ENCODE measurements around the gene MYL9. TPM values are rescaled to one million over a fixed set of nuclear protein-coding genes. Genes with fewer than 3 reads are reported as not detected.

Gene MYL9
- total and polyA plus RNA-seq, 2 experiments from 2014 or later = 29.7 to 100 TPM

DNA sequence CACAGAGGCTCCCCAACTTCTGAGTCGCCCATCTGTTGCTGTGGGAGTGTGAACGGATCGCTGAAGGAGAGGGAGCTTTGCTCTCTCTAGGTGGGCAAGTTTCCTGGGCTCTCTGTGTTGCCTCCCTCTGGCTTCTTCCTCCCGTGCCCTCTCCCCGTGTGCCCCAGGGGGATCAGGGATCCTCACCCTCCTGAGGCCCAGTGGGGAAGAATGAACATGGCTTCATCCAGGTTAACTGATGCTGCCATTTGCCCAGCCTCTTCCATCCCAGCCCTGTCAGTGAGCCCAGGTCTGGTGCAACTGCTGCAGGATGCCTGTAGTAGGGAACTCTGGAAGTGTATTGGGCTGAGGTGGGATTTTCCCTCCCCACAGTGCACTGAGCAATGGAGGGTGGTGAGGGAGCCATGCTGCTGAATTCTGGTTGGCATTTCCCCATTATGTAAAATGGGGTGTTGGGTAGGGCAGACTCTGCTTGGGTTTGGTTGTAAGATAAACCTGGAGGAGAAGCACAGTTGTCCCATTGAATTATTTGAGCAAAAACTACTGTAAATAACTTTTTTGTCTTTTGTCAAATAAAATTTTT is 52.1 kb downstream of the MYL9 start:
- peaks cover 2% of the 10 kb centered on the region; the same call in 1 of the 2 replicates for H4K20me1 ChIP-seq (replicated peaks; ENCODE audit: insufficient read depth)
- no peak for TF ChIP-seq STAT1 (IDR thresholded peaks at IDR 0.05; ENCODE audit: unreplicated experiment)
- TF ChIP-seq EZH2 (IDR thresholded peaks at IDR 0.05; ENCODE audit: low read depth, unreplicated experiment) = no peak
- TF ChIP-seq JUNB (IDR thresholded peaks at IDR 0.05; ENCODE audit: unreplicated experiment) = no peak
- TF ChIP-seq, protein P1, sequence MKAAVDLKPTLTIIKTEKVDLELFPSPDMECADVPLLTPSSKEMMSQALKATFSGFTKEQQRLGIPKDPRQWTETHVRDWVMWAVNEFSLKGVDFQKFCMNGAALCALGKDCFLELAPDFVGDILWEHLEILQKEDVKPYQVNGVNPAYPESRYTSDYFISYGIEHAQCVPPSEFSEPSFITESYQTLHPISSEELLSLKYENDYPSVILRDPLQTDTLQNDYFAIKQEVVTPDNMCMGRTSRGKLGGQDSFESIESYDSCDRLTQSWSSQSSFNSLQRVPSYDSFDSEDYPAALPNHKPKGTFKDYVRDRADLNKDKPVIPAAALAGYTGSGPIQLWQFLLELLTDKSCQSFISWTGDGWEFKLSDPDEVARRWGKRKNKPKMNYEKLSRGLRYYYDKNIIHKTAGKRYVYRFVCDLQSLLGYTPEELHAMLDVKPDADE (IDR thresholded peaks at IDR 0.05) = no peak
- TF ChIP-seq EZH2phosphoT487 (IDR thresholded peaks at IDR 0.05; ENCODE audit: unreplicated experiment) = no peak
- TF ChIP-seq, protein P2, sequence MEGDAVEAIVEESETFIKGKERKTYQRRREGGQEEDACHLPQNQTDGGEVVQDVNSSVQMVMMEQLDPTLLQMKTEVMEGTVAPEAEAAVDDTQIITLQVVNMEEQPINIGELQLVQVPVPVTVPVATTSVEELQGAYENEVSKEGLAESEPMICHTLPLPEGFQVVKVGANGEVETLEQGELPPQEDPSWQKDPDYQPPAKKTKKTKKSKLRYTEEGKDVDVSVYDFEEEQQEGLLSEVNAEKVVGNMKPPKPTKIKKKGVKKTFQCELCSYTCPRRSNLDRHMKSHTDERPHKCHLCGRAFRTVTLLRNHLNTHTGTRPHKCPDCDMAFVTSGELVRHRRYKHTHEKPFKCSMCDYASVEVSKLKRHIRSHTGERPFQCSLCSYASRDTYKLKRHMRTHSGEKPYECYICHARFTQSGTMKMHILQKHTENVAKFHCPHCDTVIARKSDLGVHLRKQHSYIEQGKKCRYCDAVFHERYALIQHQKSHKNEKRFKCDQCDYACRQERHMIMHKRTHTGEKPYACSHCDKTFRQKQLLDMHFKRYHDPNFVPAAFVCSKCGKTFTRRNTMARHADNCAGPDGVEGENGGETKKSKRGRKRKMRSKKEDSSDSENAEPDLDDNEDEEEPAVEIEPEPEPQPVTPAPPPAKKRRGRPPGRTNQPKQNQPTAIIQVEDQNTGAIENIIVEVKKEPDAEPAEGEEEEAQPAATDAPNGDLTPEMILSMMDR (conservative IDR thresholded peaks at IDR 0.05; ENCODE audit: low read depth in 2 of 2) = no peak
- TF ChIP-seq CREB1 (CRISPR knock-in tag; IDR thresholded peaks at IDR 0.05; ENCODE audit: low read depth) = no peak
- no peak for TF ChIP-seq ZNF114 (CRISPR knock-in tag; IDR thresholded peaks at IDR 0.05)
- no peak for TF ChIP-seq NANOG (IDR thresholded peaks at IDR 0.05; ENCODE audit: borderline replicate concordance)
- TF ChIP-seq POLR2AphosphoS5 (IDR thresholded peaks at IDR 0.05; ENCODE audit: low read depth) = no peak
- TF ChIP-seq REST (IDR thresholded peaks at IDR 0.05; ENCODE audit: unreplicated experiment) = no peak
- TF ChIP-seq ZNF331 (CRISPR knock-in tag; IDR thresholded peaks at IDR 0.05; ENCODE audit: low read depth) = no peak
- Mint-ChIP-seq H3K27ac (no peak overlapping the region), H3K27me3 (ENCODE audit: insufficient read depth, low read depth, poor library complexity) (peaks cover 5% of the 10 kb centered on the region), H3K4me3 (no peak overlapping the region), H3K9me3 (peaks cover 5% of the 10 kb centered on the region; the same call in 2 of the 3 replicates), H3K4me1 (peaks cover 38% of the 10 kb centered on the region), H3K36me3 (ENCODE audit: low read depth) (peaks cover 60% of the 10 kb centered on the region)
- peaks cover 22% of the 10 kb centered on the region for H3K4me1 ChIP-seq (ENCODE audit: insufficient read depth)
- H3K27me3 ChIP-seq (ENCODE audit: insufficient read depth) = no peaks in the 10 kb centered on the region
- H3K79me2 ChIP-seq (replicated peaks; ENCODE audit: insufficient read depth) = no peaks in the 10 kb centered on the region; the same call in 1 of the 2 replicates
- no peaks in the 10 kb centered on the region for H3K36me3 ChIP-seq (ENCODE audit: insufficient read depth)
- no peak for DNase-seq (ENCODE audit: low spot score)
- no peaks in the 10 kb centered on the region for H3K9me2 ChIP-seq (ENCODE audit: insufficient read depth)
- H2AFZ ChIP-seq = no peak overlapping the region
- peaks cover 7% of the 10 kb centered on the region for H3F3A ChIP-seq (replicated peaks; ENCODE audit: low read depth)
- H3K4me2 ChIP-seq = no peak overlapping the region
- no peak overlapping the region for H3K27ac ChIP-seq (ENCODE audit: low read depth)
- ATAC-seq = no peak
- H3K4me3 ChIP-seq = no peak overlapping the region

All from GM23338 (cell line).